Cardiac fibroblast (primary cell): ENCODE measurements around the gene LY9.

ENCODE experiments used
- DNase-seq, 2 donors: peaks; one replicate each; pipeline versions ENCODE4 v3.0.0 to v3.0.0-alpha.2; 2010; ENCODE audit warnings: low read depth in 2 of 2
- H3K4me3 ChIP-seq, 2 donors: replicated peaks in 1 of 2; 1 replicate in 1 of 2; 2 replicates in 1 of 2; pipeline ENCODE4 v1.5.1; 2011; ENCODE audit warnings: low read depth in 2 of 2, low read length in 2 of 2, mild to moderate bottlenecking in 2 of 2, moderate library complexity in 1 of 2
- CTCF ChIP-seq: IDR thresholded peaks from one replicate; pipeline ENCODE4 v1.5.1; 2011; ENCODE audit warnings: low read depth, mild to moderate bottlenecking, low read length, inconsistent platforms

The LY9 gene

GRCh38 chr1:160877221-160877620 lies 81.2 kb downstream of the LY9 start:
- no peak overlapping the region for H3K4me3 ChIP-seq
- TF ChIP-seq CTCF: no peak
- DNase-seq: no peak
